Heart right ventricle (tissue), 16 donors: Measurements from ENCODE around the gene EPB41L2. TPM values are rescaled to one million over a fixed set of nuclear protein-coding genes. Genes with fewer than 3 reads are reported as not detected.

Source experiments
- ATAC-seq, 8 donors: fragments of 200-7000 bp; cut with Tn5 transposase; one replicate each; pipeline ENCODE4 v1.9.1; 2020; ENCODE audit warnings: mild to moderate bottlenecking in 8 of 8, moderate library complexity in 8 of 8, moderate number of reproducible peaks in 1 of 8
- DNase-seq, 2 donors: peaks; one replicate each; pipeline ENCODE4 v3.0.0-alpha.2; 2020
- H3K27ac ChIP-seq, 10 donors: fragments of 200-600 bp; sonication (generic) in 2 of 10; one replicate each; pipeline versions ENCODE4 v1.5.0 to v1.8.0; 2020 to 2022; ENCODE audit warnings: mild to moderate bottlenecking in 3 of 10
- H3K27me3 ChIP-seq, 7 donors: fragments of 200-600 bp; one replicate each; pipeline ENCODE4 v1.8.0; 2021 to 2022; ENCODE audit warnings: mild to moderate bottlenecking in 2 of 7
- H3K36me3 ChIP-seq, 9 donors: fragments of 200-600 bp; sonication (generic) in 1 of 9; one replicate each; pipeline versions ENCODE4 v1.5.0 to v1.8.0; 2020 to 2022; ENCODE audit warnings: mild to moderate bottlenecking in 2 of 9
- H3K4me1 ChIP-seq, 9 donors: fragments of 200-600 bp; sonication (generic) in 1 of 9; one replicate each; pipeline versions ENCODE4 v1.5.0 to v1.8.0; 2020 to 2022; ENCODE audit warnings: mild to moderate bottlenecking in 4 of 9
- H3K4me3 ChIP-seq, 10 donors: fragments of 200-600 bp; sonication (generic) in 2 of 10; one replicate each; pipeline versions ENCODE4 v1.5.0 to v1.8.0; 2020 to 2022; ENCODE audit warnings: mild to moderate bottlenecking in 7 of 10, moderate library complexity in 2 of 10
- H3K9me3 ChIP-seq, 11 donors: fragments of 200-600 bp in 10 of 11; sonication (generic) in 2 of 11; one replicate each; pipeline versions ENCODE4 v1.5.0 to v1.8.0; 2013 to 2022; ENCODE audit warnings: mild to moderate bottlenecking in 2 of 11, control low read depth in 1 of 11, moderate library complexity in 1 of 11
- CTCF ChIP-seq, 9 donors: fragments of 200-600 bp; sonication (generic) in 2 of 9; IDR thresholded peaks; one replicate each; pipeline versions ENCODE4 v1.5.0 to v1.8.0; 2021 to 2022; ENCODE audit warnings: antibody characterized with exemption in 9 of 9, mild to moderate bottlenecking in 5 of 9, moderate library complexity in 1 of 9
- WGBS, 2 donors: extraction: QIAGEN DNeasy Blood & Tissue Kit; methylation state at CpG; one replicate each; pipeline ENCODE4 v1.1.7; 2013; ENCODE audit warnings: inconsistent platforms in 1 of 2; 5-methylcytosine and 5-hydroxymethylcytosine counted together
- intact Hi-C, 10 donors: fragments of 100-400 bp; cut with DNase I; formaldehyde crosslinking; loops; one replicate each; pipeline versions ENCODE4 v1.11.1 to v1.14.2; 2022
- polyA plus RNA-seq, 2 donors: library from polyadenylated mRNA; stranded (reverse); fragments of 200-250 nt; gene quantifications; one replicate each; pipeline ENCODE4 v1.2.3, GENCODE V29; 2013
- total RNA-seq, 10 donors: library from RNA; stranded (reverse); fragmentation: NEBNext Ultra II Directional in 3 of 10; extraction: Animal tissue kit (Norgen Biotek cat#: 25700) in 3 of 10; gene quantifications; one replicate each; pipeline versions ENCODE4 v1.2.1 to v1.2.4, GENCODE V29; 2021 to 2023
- donor health status: Arrhythmogenic right ventricular cardiomyopathy.
- donor health status: ischemic (EF 13 %, LVEDD 7.1; RV severe dilation, severe dysfunction).
- donor health status: healthy with polysubstance abuse.
- donor health status: DM: no; HTN: yes; CAD: no.
- donor health status: DM: no; HTN: no; CAD: no.
- donor health status: ischemic (EF 25% LVEDD 6.9; RV normal size, moderate dysfunction).
- donor health status: ischemic (EF 25% LVEDD 5.7; RV mildly dilated, moderate dysfunction).
- donor health status: healthy.
- donor health status: DM: yes; HTN: yes; CAD: no.
- donor health status: Ischemic cardiomyopathy.
- donor health status: ischemic (EF 35%, LVEDD 5.7; RV mildly dilated, moderate dysfunction).
- donor health status: nonischemic (EF 11% LVEDD 7.7; RV severe dilation, severe dysfunction).
- donor health status: DM: yes; HTN: yes; CAD: no.
- donor health status: PGD.
- donor health status: ischemic (EF 29% LVEDD 5.4; RV normal size, mild dysfunction).
- donor health status: nonischemic (EF 23%, LVEDD 6.1; RV moderate dilation, normal function).

EPB41L2 gene
- total and polyA plus RNA-seq, 12 donors, result 18.0 to 98.6 (median 55.1) TPM

GRCh38 chr6:131029626-131030297 is 33.3 kb downstream of the EPB41L2 start:
- Histone ChIP-seq H3K4me3 (no peak overlapping the region), H3K4me1 (peaks cover 0 to 42% (median 18%) of the 10 kb centered on the region in 9 donors), H3K9me3 (no peaks in the 10 kb centered on the region), H3K36me3 (no peaks in the 10 kb centered on the region), H3K27ac (peak overlapping the region in 2 of 10 donors; percentile 3 to 33), H3K27me3 (no peaks in the 10 kb centered on the region)
- WGBS, 2 donors, result 39 to 40% methylated on average over 7 of the region's 7 CpGs
- peak; percentile 38 to 83 (median 70) for ATAC-seq
- peak in 1 of 2 donors; percentile 19 for DNase-seq
- intact Hi-C loops, result loop anchor here in 2 of 10 donors (1.0 to 10.0 kb wide), 2 partner anchors 61 to 65 kb away; no protein-coding TSS in a partner anchor
- TF ChIP-seq CTCF (IDR thresholded peaks at IDR 0.05), result no peak

- H3K9me3 ChIP-seq, result no peaks in the 10 kb centered on the region
- WGBS, 2 donors, result 94 to 95% methylated on average over 2 of the region's 2 CpGs
- intact Hi-C loops, result loop anchor here in 1 of 10 donors (10.0 kb wide), 1 partner anchor 63 kb away; no protein-coding TSS in a partner anchor
- peaks cover 0 to 46% (median 22%) of the 10 kb centered on the region in 9 donors for H3K4me1 ChIP-seq
- H3K27me3 ChIP-seq, result no peaks in the 10 kb centered on the region
- ATAC-seq, result no peak
- H3K36me3 ChIP-seq, result no peaks in the 10 kb centered on the region
- no peak for TF ChIP-seq CTCF (IDR thresholded peaks at IDR 0.05)
- DNase-seq, result no peak
- no peak overlapping the region for H3K4me3 ChIP-seq
- H3K27ac ChIP-seq, result no peak overlapping the region
These were observed 35.7 kb downstream of the EPB41L2 start for GRCh38 chr6:131027326-131027725.

GRCh38 chr6:131026243-131026642 is 36.8 kb downstream of the EPB41L2 start:
- no peaks in the 10 kb centered on the region for H3K9me3 ChIP-seq
- DNase-seq, result no peak
- intact Hi-C loops, result loop anchor here in 1 of 10 donors (10.0 kb wide), 1 partner anchor 61 kb away; no protein-coding TSS in a partner anchor

GRCh38 chr6:131024565-131024964 is 38.5 kb downstream of the EPB41L2 start:
- Histone ChIP-seq H3K4me1 (peaks cover 0 to 36% (median 19%) of the 10 kb centered on the region in 9 donors), H3K27me3 (no peaks in the 10 kb centered on the region), H3K9me3 (no peaks in the 10 kb centered on the region), H3K27ac (no peak overlapping the region), H3K4me3 (no peak overlapping the region), H3K36me3 (no peaks in the 10 kb centered on the region)
- DNase-seq (no peak), ATAC-seq (no peak)
- intact Hi-C loops, result loop anchor here in 1 of 10 donors (10.0 kb wide), 1 partner anchor 60 kb away; no protein-coding TSS in a partner anchor
- WGBS, 2 donors, result 94 to 96% methylated on average over 6 of the region's 6 CpGs
- no peak for TF ChIP-seq CTCF (IDR thresholded peaks at IDR 0.05)

More at GRCh38 chr6:131026243-131026642, 36.8 kb downstream of the EPB41L2 start:
- Histone ChIP-seq H3K27me3 (no peaks in the 10 kb centered on the region), H3K4me3 (no peak overlapping the region), H3K4me1 (peaks cover 0 to 46% (median 22%) of the 10 kb centered on the region in 9 donors), H3K36me3 (no peaks in the 10 kb centered on the region), H3K27ac (no peak overlapping the region)
- 88 to 90% methylated on average over 1 of the region's 1 CpG for WGBS, 2 donors
- ATAC-seq, result no peak
- no peak for TF ChIP-seq CTCF (IDR thresholded peaks at IDR 0.05)
